ENCODE results near the gene AQP3. TPM values are rescaled to one million over a fixed set of nuclear protein-coding genes. Genes with fewer than 3 reads are reported as not detected.

AQP3 gene
- total and polyA plus RNA-seq, 8 donors, result 1.7 to 319 (median 24.0) TPM

DNA sequence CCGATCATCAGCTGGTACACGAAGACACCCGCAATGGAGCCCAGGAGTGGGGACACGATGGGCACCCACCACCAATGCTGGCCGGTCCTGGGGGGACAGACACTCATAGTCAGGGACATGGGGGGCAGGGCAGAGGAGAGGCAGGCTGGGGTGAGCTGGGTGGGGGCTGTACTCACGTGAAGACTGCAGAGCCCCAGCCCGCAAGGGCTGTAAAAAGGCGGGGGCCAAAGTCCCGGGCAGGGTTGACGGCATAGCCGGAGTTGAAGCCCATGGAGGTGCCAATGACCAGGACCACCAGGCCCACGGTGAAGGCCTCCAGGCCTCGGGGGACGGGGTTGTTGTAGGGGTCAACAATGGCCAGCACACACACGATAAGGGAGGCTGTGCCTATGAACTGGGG lies 5.3 kb downstream of the AQP3 start:
- Histone ChIP-seq H3K9me3 (no peaks in the 10 kb centered on the region), H3K4me3 (no peak overlapping the region), H3K27me3 (no peaks in the 10 kb centered on the region), H3K27ac (no peak overlapping the region), H3K36me3 (peaks cover 0 to 34% (median 23%) of the 10 kb centered on the region in 4 donors), H3K4me1 (peaks cover 25 to 56% (median 39%) of the 10 kb centered on the region in 4 donors)
- 88 to 97% (median 89%) methylated on average over 10 to 15 of the region's 15 CpGs for WGBS, 5 donors
- no peak for DNase-seq
- no peak for TF ChIP-seq POLR2AphosphoS5 (IDR thresholded peaks at IDR 0.05)
- intact Hi-C loops (cut with DNase I; ENCODE audit: low total_unique reads), result no loop called here

DNA sequence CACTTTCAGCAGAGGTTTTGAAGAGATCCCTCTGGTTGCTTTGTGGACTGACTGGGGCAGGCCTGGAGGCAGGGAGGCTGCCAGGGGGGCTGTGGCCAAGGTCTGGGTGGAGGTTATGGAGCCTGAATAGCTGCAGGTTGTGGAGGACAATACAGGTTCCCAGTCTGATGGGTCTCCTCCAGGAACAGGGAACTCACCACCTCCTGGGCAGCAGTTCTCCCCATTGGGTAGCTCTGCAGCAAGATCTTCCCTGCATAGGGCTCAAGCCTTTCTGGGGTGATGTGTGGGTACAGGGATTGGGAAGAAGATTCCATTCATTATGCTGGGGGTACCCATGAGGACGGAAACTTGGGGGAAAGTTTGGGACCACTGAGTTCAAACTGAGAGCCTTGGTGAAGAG lies 6.8 kb downstream of the AQP3 start:
- Histone ChIP-seq H3K27ac (no peak overlapping the region), H3K9me3 (no peaks in the 10 kb centered on the region), H3K27me3 (no peaks in the 10 kb centered on the region), H3K4me1 (peaks cover 10 to 50% (median 25%) of the 10 kb centered on the region in 4 donors), H3K4me3 (no peak overlapping the region), H3K36me3 (peaks cover 0 to 34% (median 23%) of the 10 kb centered on the region in 4 donors)
- no peak for DNase-seq
- intact Hi-C loops (cut with DNase I; ENCODE audit: low total_unique reads), result no loop called here
- TF ChIP-seq POLR2A (IDR thresholded peaks at IDR 0.05), result no peak
- TF ChIP-seq, protein P1, sequence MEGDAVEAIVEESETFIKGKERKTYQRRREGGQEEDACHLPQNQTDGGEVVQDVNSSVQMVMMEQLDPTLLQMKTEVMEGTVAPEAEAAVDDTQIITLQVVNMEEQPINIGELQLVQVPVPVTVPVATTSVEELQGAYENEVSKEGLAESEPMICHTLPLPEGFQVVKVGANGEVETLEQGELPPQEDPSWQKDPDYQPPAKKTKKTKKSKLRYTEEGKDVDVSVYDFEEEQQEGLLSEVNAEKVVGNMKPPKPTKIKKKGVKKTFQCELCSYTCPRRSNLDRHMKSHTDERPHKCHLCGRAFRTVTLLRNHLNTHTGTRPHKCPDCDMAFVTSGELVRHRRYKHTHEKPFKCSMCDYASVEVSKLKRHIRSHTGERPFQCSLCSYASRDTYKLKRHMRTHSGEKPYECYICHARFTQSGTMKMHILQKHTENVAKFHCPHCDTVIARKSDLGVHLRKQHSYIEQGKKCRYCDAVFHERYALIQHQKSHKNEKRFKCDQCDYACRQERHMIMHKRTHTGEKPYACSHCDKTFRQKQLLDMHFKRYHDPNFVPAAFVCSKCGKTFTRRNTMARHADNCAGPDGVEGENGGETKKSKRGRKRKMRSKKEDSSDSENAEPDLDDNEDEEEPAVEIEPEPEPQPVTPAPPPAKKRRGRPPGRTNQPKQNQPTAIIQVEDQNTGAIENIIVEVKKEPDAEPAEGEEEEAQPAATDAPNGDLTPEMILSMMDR (IDR thresholded peaks at IDR 0.05), result no peak
- no peak for TF ChIP-seq EP300 (IDR thresholded peaks at IDR 0.05)
- no peak for TF ChIP-seq POLR2AphosphoS5 (IDR thresholded peaks at IDR 0.05)
- 85 to 100% (median 93%) methylated on average over 1 of the region's 1 CpG for WGBS, 5 donors

DNA sequence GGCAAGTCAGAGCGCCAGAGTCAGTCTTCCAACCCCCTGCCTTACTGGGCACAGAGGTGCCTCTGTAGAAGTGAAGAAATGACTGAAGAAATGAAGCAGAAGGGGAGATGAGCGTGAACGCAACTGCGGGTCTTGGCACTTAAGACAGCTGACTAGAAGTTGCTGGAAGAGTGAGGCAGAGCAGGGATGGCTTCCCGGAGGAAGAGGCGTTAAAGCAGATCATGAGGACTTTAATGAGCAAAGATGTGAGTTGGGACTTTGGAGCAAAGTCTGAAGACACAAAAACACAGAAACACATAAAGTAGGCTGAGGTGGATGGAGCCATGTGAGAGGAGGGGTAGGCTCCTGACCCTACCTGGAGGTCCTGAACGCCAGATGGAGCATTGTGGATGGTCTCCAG lies 7.2 kb downstream of the AQP3 start:
- Histone ChIP-seq H3K36me3 (peaks cover 0 to 34% (median 23%) of the 10 kb centered on the region in 4 donors), H3K4me3 (no peak overlapping the region), H3K27ac (no peak overlapping the region), H3K4me1 (peaks cover 6 to 46% (median 22%) of the 10 kb centered on the region in 4 donors), H3K27me3 (no peaks in the 10 kb centered on the region), H3K9me3 (no peaks in the 10 kb centered on the region)
- 88 to 94% (median 93%) methylated on average over 7 of the region's 7 CpGs for WGBS, 5 donors
- TF ChIP-seq EP300 (IDR thresholded peaks at IDR 0.05), result no peak
- TF ChIP-seq POLR2AphosphoS5 (IDR thresholded peaks at IDR 0.05), result no peak
- TF ChIP-seq POLR2A (IDR thresholded peaks at IDR 0.05), result no peak
- TF ChIP-seq, protein P1 (IDR thresholded peaks at IDR 0.05), result no peak
- DNase-seq, result no peak
- intact Hi-C loops (cut with DNase I; ENCODE audit: low total_unique reads), result no loop called here

GRCh38 chr9:33439731-33440130 lies 7.7 kb downstream of the AQP3 start:
- TF ChIP-seq POLR2A (IDR thresholded peaks at IDR 0.05) (no peak), EP300 (IDR thresholded peaks at IDR 0.05) (no peak), POLR2AphosphoS5 (IDR thresholded peaks at IDR 0.05) (no peak)
- TF ChIP-seq, protein P1 (IDR thresholded peaks at IDR 0.05), result no peak
- Histone ChIP-seq H3K4me1 (peaks cover 1 to 41% (median 20%) of the 10 kb centered on the region in 4 donors), H3K9me3 (no peaks in the 10 kb centered on the region), H3K27me3 (no peaks in the 10 kb centered on the region), H3K27ac (peak overlapping the region in 1 of 5 donors; percentile 0), H3K36me3 (peaks cover 0 to 34% (median 23%) of the 10 kb centered on the region in 4 donors), H3K4me3 (no peak overlapping the region)
- DNase-seq, result no peak
- WGBS, 5 donors, result 39 to 68% (median 48%) methylated on average over 6 of the region's 6 CpGs
- intact Hi-C loops (cut with DNase I; ENCODE audit: low total_unique reads), result no loop called here

GRCh38 chr9:33438926-33439680 lies 8.3 kb downstream of the AQP3 start:
- TF ChIP-seq POLR2A (IDR thresholded peaks at IDR 0.05) (no peak), POLR2AphosphoS5 (IDR thresholded peaks at IDR 0.05) (no peak), EP300 (IDR thresholded peaks at IDR 0.05) (no peak)
- TF ChIP-seq, protein P1 (IDR thresholded peaks at IDR 0.05), result no peak
- Histone ChIP-seq H3K27ac (peak overlapping the region in 1 of 5 donors; percentile 0), H3K4me1 (peaks cover 0 to 38% (median 17%) of the 10 kb centered on the region in 4 donors), H3K9me3 (no peaks in the 10 kb centered on the region), H3K27me3 (no peaks in the 10 kb centered on the region), H3K36me3 (peaks cover 0 to 34% (median 23%) of the 10 kb centered on the region in 4 donors), H3K4me3 (no peak overlapping the region)
- intact Hi-C loops (cut with DNase I; ENCODE audit: low total_unique reads), result no loop called here
- no peak for DNase-seq
- WGBS, 5 donors, result 71 to 84% (median 72%) methylated on average over 7 of the region's 7 CpGs

Measured in stomach (tissue), 9 donors.